H1 (cell line): Measurements from ENCODE around the gene TAX1BP3. TPM values are rescaled to one million over a fixed set of nuclear protein-coding genes. Genes with fewer than 3 reads are reported as not detected.

Experiments used
- CTCF ChIA-PET: fragments of 300-600 bp; sonication (Branson Sonifier 250); formaldehyde crosslinking; loops from one replicate; lab custom pipeline; 2021; ENCODE audit not compliant: partially characterized antibody; lab: Charles Lee
- POLR2A ChIA-PET: fragments of 300-600 bp; sonication (Branson Sonifier 250); formaldehyde crosslinking; loops from one replicate; lab custom pipeline; 2021; ENCODE audit warnings: inconsistent platforms; ENCODE audit not compliant: partially characterized antibody; lab: Charles Lee
- DNase-seq, 2 experiments: peaks; one replicate each; pipeline versions ENCODE4 v3.0.0 to v3.0.0-alpha.2; 2010 to 2022; ENCODE audit warnings: low spot score in 2 of 2, low read depth in 1 of 2, mixed read lengths in 1 of 2
- FAIRE-seq: peaks from 2 replicates; lab custom pipeline; 2011; peaks lifted over from hg19 to GRCh38; lab: Jason Lieb, UNC
- H2AFZ ChIP-seq: 2 replicates; pipeline ENCODE4 v1.8.1; 2012; ENCODE audit warnings: low read length, inconsistent platforms
- H2AK5ac ChIP-seq: 2 replicates; pipeline ENCODE4 v1.6.1; 2013; ENCODE audit warnings: low read depth, low read length
- H2BK120ac ChIP-seq: replicated peaks from 2 replicates; pipeline ENCODE3; 2013; ENCODE audit warnings: low read depth, low read length, inconsistent platforms
- H2BK12ac ChIP-seq: 2 replicates; pipeline ENCODE4 v1.6.1; 2013; ENCODE audit warnings: low read depth, low read length
- H2BK15ac ChIP-seq: 2 replicates; pipeline ENCODE4 v1.6.1; 2013; ENCODE audit warnings: low read length
- H2BK20ac ChIP-seq: 2 replicates; pipeline ENCODE4 v1.6.1; 2013; ENCODE audit warnings: low read length
- H2BK5ac ChIP-seq: 2 replicates; pipeline ENCODE4 v1.6.1; 2013; ENCODE audit warnings: low read depth, low read length
- H3K14ac ChIP-seq: 2 replicates; pipeline ENCODE4 v1.6.1; 2013; ENCODE audit warnings: inconsistent platforms; ENCODE audit not compliant: insufficient read length
- H3K18ac ChIP-seq: 2 replicates; pipeline ENCODE4 v1.6.1; 2013; ENCODE audit warnings: low read length; ENCODE audit errors: extremely low read depth
- H3K23ac ChIP-seq: 2 replicates; pipeline ENCODE4 v1.6.1; 2013; ENCODE audit warnings: inconsistent platforms; ENCODE audit not compliant: insufficient read length
- H3K23me2 ChIP-seq: 2 replicates; pipeline ENCODE4 v1.6.1; 2013; ENCODE audit warnings: low read depth, low read length
- H3K27ac ChIP-seq: 2 replicates; pipeline ENCODE4 v1.6.1; 2011; ENCODE audit warnings: low read depth, low read length, inconsistent platforms
- H3K27me3 ChIP-seq, 4 experiments: replicated peaks in 1 of 4; 1 replicate in 1 of 4; 2 replicates in 3 of 4; pipeline versions ENCODE4 v1.6.1 to v1.8.1; 2011 to 2013; ENCODE audit warnings: low read length in 3 of 4, mild to moderate bottlenecking in 3 of 4, inconsistent platforms in 2 of 4, mixed read lengths in 2 of 4, moderate library complexity in 1 of 4; ENCODE audit not compliant: control insufficient read depth in 3 of 4, insufficient read depth in 3 of 4; ENCODE audit errors: extremely low read depth in 1 of 4
- H3K36me3 ChIP-seq, 4 experiments: 2 replicates each; pipeline versions ENCODE4 v1.6.1 to v1.8.1; 2011 to 2013; ENCODE audit warnings: mild to moderate bottlenecking in 4 of 4, low read length in 3 of 4, moderate library complexity in 2 of 4, control low read depth in 1 of 4, inconsistent platforms in 1 of 4; ENCODE audit not compliant: insufficient read depth in 4 of 4, control insufficient read depth in 2 of 4
- H3K4ac ChIP-seq: replicated peaks from 2 replicates; pipeline ENCODE3; 2013; ENCODE audit warnings: low read length, low read depth, mixed read lengths, inconsistent platforms; ENCODE audit not compliant: insufficient read length
- H3K4me1 ChIP-seq, 4 experiments: replicated peaks in 1 of 4; 1 replicate in 1 of 4; 2 replicates in 3 of 4; pipeline versions ENCODE4 v1.6.1 to v1.8.1; 2011 to 2013; ENCODE audit warnings: low read length in 3 of 4, inconsistent platforms in 2 of 4, mixed read lengths in 1 of 4; ENCODE audit not compliant: insufficient read depth in 4 of 4, control insufficient read depth in 3 of 4
- H3K4me2 ChIP-seq, 2 experiments: 2 replicates each; pipeline versions ENCODE4 v1.6.1 to v1.8.1; 2011 to 2013; ENCODE audit warnings: low read depth in 2 of 2, low read length in 2 of 2, control low read depth in 1 of 2, inconsistent platforms in 1 of 2, mild to moderate bottlenecking in 1 of 2; ENCODE audit not compliant: insufficient read depth in 1 of 2
- H3K4me3 ChIP-seq, 4 experiments: fragments of 200-600, 300-600 bp in 1 of 4; sonication (generic), shearing (Covaris generic), sonication (Bioruptor Twin) in 1 of 4; 2 replicates each; pipeline versions ENCODE4 v1.5.1 to v1.8.1; 2011 to 2016; ENCODE audit warnings: low read length in 4 of 4, low read depth in 3 of 4, control low read depth in 2 of 4, inconsistent platforms in 2 of 4, mild to moderate bottlenecking in 2 of 4, mixed read lengths in 1 of 4, moderate library complexity in 1 of 4; ENCODE audit not compliant: insufficient read depth in 2 of 4; ENCODE audit errors: extremely low read depth in 1 of 4
- H3K56ac ChIP-seq: replicated peaks from 2 replicates; pipeline ENCODE3; 2013; ENCODE audit warnings: low read depth, mild to moderate bottlenecking, mixed read lengths, low read length, inconsistent platforms; ENCODE audit not compliant: insufficient read length
- H3K79me1 ChIP-seq: 2 replicates; pipeline ENCODE4 v1.6.1; 2013; ENCODE audit warnings: low read depth, low read length, control low read depth
- H3K79me2 ChIP-seq, 2 experiments: 2 replicates each; pipeline versions ENCODE4 v1.6.1 to v1.8.1; 2012 to 2013; ENCODE audit warnings: low read length in 2 of 2, mild to moderate bottlenecking in 2 of 2, inconsistent platforms in 1 of 2; ENCODE audit not compliant: insufficient read depth in 2 of 2, control insufficient read depth in 1 of 2
- H3K9ac ChIP-seq, 4 experiments: replicated peaks in 1 of 4; 1 replicate in 1 of 4; 2 replicates in 3 of 4; pipeline versions ENCODE4 v1.6.1 to v1.8.1; 2011 to 2013; ENCODE audit warnings: low read depth in 3 of 4, low read length in 3 of 4, control low read depth in 2 of 4, mild to moderate bottlenecking in 2 of 4, moderate library complexity in 2 of 4, inconsistent platforms in 1 of 4; ENCODE audit errors: extremely low read depth in 1 of 4
- H3K9me3 ChIP-seq, 2 experiments: 2 replicates each; pipeline versions ENCODE4 v1.6.1 to v1.8.1; 2012 to 2013; ENCODE audit warnings: mild to moderate bottlenecking in 2 of 2, moderate library complexity in 2 of 2, control low read depth in 1 of 2, inconsistent platforms in 1 of 2, low read depth in 1 of 2, low read length in 1 of 2, mixed read lengths in 1 of 2; ENCODE audit not compliant: insufficient read depth in 2 of 2
- H4K20me1 ChIP-seq, 2 experiments: replicated peaks in 1 of 2; 2 replicates each; pipeline versions ENCODE3 to v1.8.1; 2011 to 2013; ENCODE audit warnings: inconsistent platforms in 2 of 2, low read length in 2 of 2, mild to moderate bottlenecking in 1 of 2; ENCODE audit not compliant: insufficient read depth in 2 of 2, control insufficient read depth in 1 of 2
- H4K5ac ChIP-seq: 2 replicates; pipeline ENCODE4 v1.6.1; 2013; ENCODE audit warnings: low read length, low read depth, mixed read lengths, inconsistent platforms; ENCODE audit not compliant: insufficient read length
- H4K8ac ChIP-seq: 2 replicates; pipeline ENCODE4 v1.8.0; 2013; ENCODE audit warnings: mild to moderate bottlenecking, moderate library complexity, low read length, inconsistent platforms; ENCODE audit not compliant: insufficient read depth; ENCODE audit errors: extremely low read depth
- H4K91ac ChIP-seq: replicated peaks from 2 replicates; pipeline ENCODE3; 2013; ENCODE audit warnings: low read length, mixed read lengths, inconsistent platforms; ENCODE audit not compliant: insufficient read length
- KDM1A ChIP-seq: fragments of 200-600, 300-600 bp; sonication (generic); IDR thresholded peaks from 2 replicates; pipeline ENCODE4 v1.7.1; 2016; ENCODE audit warnings: mild to moderate bottlenecking, low read length, borderline replicate concordance
- PHF8 ChIP-seq: fragments of 200-600 bp; sonication (generic); conservative IDR thresholded peaks from 2 replicates; pipeline ENCODE4 v1.7.1; 2012; ENCODE audit warnings: low read depth, mild to moderate bottlenecking, inconsistent platforms, low read length, moderate library complexity
- WGBS, 2 experiments: shearing (Covaris generic) in 1 of 2; methylation state at CpG; one replicate each; pipeline versions ENCODE4 v1.1.6 to v1.1.7; 2013 to 2015; ENCODE audit warnings: low lambda C conversion rate in 2 of 2, mixed read lengths in 2 of 2, inconsistent platforms in 1 of 2, low coverage in 1 of 2, missing lambda C conversion rate in 1 of 2; ENCODE audit not compliant: insufficient replicate concordance in 2 of 2, insufficient coverage in 1 of 2, insufficient read length in 1 of 2; ENCODE audit errors: extremely low coverage in 1 of 2, missing lambda C conversion rate in 1 of 2; 5-methylcytosine and 5-hydroxymethylcytosine counted together
- polyA plus RNA-seq, 7 experiments: library from polyadenylated mRNA; depleted of rRNA in 3 of 7; stranded (reverse) in 5 of 7; unstranded in 2 of 7; fragments of >200 nt in 5 of 7; fragments of 200-250 nt in 2 of 7; gene quantifications; 1 replicate in 5 of 7; 2 replicates in 1 of 7; 4 replicates in 1 of 7; pipeline versions ENCODE4 v1.2.1 to v1.2.3, GENCODE V29; 2011 to 2013; ENCODE audit warnings: missing spikeins in 2 of 7, mixed read lengths in 2 of 7
- total RNA-seq: library from RNA; stranded (reverse); fragmentation: NEBNext Ultra II Directional; extraction: Animal tissue kit (Norgen Biotek cat#: 25700); gene quantifications from 2 replicates; pipeline ENCODE4 v1.2.1, GENCODE V29; 2021
- TF ChIP-seq, protein P1 (sequence below): IDR thresholded peaks from 2 replicates; pipeline ENCODE4 v1.6.1; 2012; ENCODE audit warnings: low read length, inconsistent platforms

The TAX1BP3 gene
- total and polyA plus RNA-seq, 2 of the 8 experiments (the other 6 are each of a cell fraction or from before 2014, with no cell fraction given) = 65.3 to 81.8 TPM

- H2AK5ac ChIP-seq = no peak overlapping the region
- peaks cover 0 to 4% (median 0%) of the 10 kb centered on the region in 4 experiments; a peak in 4 of 7 replicates for H3K4me1 ChIP-seq
- H3K9me3 ChIP-seq = no peaks in the 10 kb centered on the region
- H2BK5ac ChIP-seq = no peak overlapping the region
- H4K5ac ChIP-seq = no peak overlapping the region
- no peak overlapping the region for H3K18ac ChIP-seq
- no peak overlapping the region for H2AFZ ChIP-seq
- no peaks in the 10 kb centered on the region for H3K36me3 ChIP-seq
- no peak overlapping the region for H3K23ac ChIP-seq
- no peak for TF ChIP-seq PHF8
- TF ChIP-seq, protein P1, sequence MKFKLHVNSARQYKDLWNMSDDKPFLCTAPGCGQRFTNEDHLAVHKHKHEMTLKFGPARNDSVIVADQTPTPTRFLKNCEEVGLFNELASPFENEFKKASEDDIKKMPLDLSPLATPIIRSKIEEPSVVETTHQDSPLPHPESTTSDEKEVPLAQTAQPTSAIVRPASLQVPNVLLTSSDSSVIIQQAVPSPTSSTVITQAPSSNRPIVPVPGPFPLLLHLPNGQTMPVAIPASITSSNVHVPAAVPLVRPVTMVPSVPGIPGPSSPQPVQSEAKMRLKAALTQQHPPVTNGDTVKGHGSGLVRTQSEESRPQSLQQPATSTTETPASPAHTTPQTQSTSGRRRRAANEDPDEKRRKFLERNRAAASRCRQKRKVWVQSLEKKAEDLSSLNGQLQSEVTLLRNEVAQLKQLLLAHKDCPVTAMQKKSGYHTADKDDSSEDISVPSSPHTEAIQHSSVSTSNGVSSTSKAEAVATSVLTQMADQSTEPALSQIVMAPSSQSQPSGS = no peak
- TF ChIP-seq KDM1A = no peak
- H3K14ac ChIP-seq = no peak overlapping the region
- peaks cover 0 to 4% of the 10 kb centered on the region in 2 experiments for H4K20me1 ChIP-seq
- POLR2A ChIA-PET = no interaction called here
- no peak overlapping the region for H3K9ac ChIP-seq
- H2BK12ac ChIP-seq = peak overlapping the region; percentile 94; the same call in 1 of the 2 replicates
- no peak overlapping the region for H3K56ac ChIP-seq
- no peak overlapping the region for H2BK20ac ChIP-seq
- no peak overlapping the region for H2BK15ac ChIP-seq
- no peaks in the 10 kb centered on the region for H3K23me2 ChIP-seq
- H3K79me2 ChIP-seq = no peaks in the 10 kb centered on the region
- H3K27me3 ChIP-seq = no peaks in the 10 kb centered on the region
- H4K91ac ChIP-seq = peak overlapping the region; percentile 91
- H3K4me2 ChIP-seq = no peak overlapping the region
- H3K79me1 ChIP-seq = no peaks in the 10 kb centered on the region
- H3K4me3 ChIP-seq = no peak overlapping the region
- CTCF ChIA-PET = interaction anchor here (1.5 to 3.3 kb wide), 3 partner anchors 11 to 12 kb away, joined by 3 to 29 read pairs (median 17); no protein-coding TSS in a partner anchor
- FAIRE-seq = no peak
- WGBS, 2 experiments = 95% methylated on average over 41 of the region's 44 CpGs; no CpG with 5 or more reads in 1 of the 2 experiments
- H3K27ac ChIP-seq = no peak overlapping the region
- no peak overlapping the region for H3K4ac ChIP-seq
- H2BK120ac ChIP-seq = no peak overlapping the region
- no peak overlapping the region; the same call in 1 of the 2 replicates for H4K8ac ChIP-seq
- DNase-seq = peak in 1 of 2 experiments; percentile 43
Observed at GRCh38 chr17:3689262-3690093, 21.1 kb upstream of the TAX1BP3 start.
